Panc1 (cell line): ENCODE measurements around the gene TCHP. TPM values are rescaled to one million over a fixed set of nuclear protein-coding genes. Genes with fewer than 3 reads are reported as not detected.
A peak's percentile ranks its signal among the peaks of the same experiment; 100 is the strongest.

Experiments
- ATAC-seq: fragments of 200-7000 bp; cut with Tn5 transposase; 2 replicates; pipeline ENCODE4 v1.9.1; 2020; ENCODE audit warnings: mild to moderate bottlenecking, moderate library complexity
- BruUV-seq: library from RNA; stranded (reverse); fragments of 400-500 nt; replicated peaks from 2 replicates; lab custom pipeline; 2021; lab: Mats Ljungman, UMichigan
- CTCF ChIA-PET: fragments of 300-600 bp; sonication (Branson Sonifier 250); formaldehyde crosslinking; loops from one replicate; lab custom pipeline; 2022; ENCODE audit warnings: antibody characterized with exemption; lab: Charles Lee
- POLR2A ChIA-PET: fragments of 300-600 bp; sonication (Branson Sonifier 250); formaldehyde crosslinking; loops from one replicate; lab custom pipeline; 2022; ENCODE audit warnings: antibody characterized with exemption; lab: Charles Lee
- DNase-seq: peaks from one replicate; pipeline ENCODE4 v3.0.0-alpha.2; 2010; ENCODE audit warnings: low read depth, low spot score
- H3K27ac ChIP-seq: 2 replicates; pipeline ENCODE4 v1.5.1; 2011; ENCODE audit warnings: mild to moderate bottlenecking, low read length, inconsistent platforms
- H3K27me3 ChIP-seq: fragments of 200-500 bp; sonication (Bioruptor generic); 2 replicates; pipeline ENCODE4 v1.6.0; 2014; ENCODE audit warnings: low read length, inconsistent platforms; ENCODE audit not compliant: control insufficient read depth, insufficient read depth
- H3K36me3 ChIP-seq: fragments of 200-500 bp; sonication (Bioruptor generic); 2 replicates; pipeline ENCODE4 v1.5.1; 2014; ENCODE audit warnings: inconsistent platforms, mild to moderate bottlenecking, low read length, moderate library complexity; ENCODE audit not compliant: control insufficient read depth, insufficient read depth
- H3K4me1 ChIP-seq: 2 replicates; pipeline ENCODE4 v1.5.1; 2011; ENCODE audit warnings: inconsistent platforms, mild to moderate bottlenecking, low read length, moderate library complexity; ENCODE audit not compliant: control insufficient read depth, insufficient read depth
- H3K4me3 ChIP-seq, 2 experiments: 2 replicates each; pipeline ENCODE4 v1.5.1; 2011 to 2012; ENCODE audit warnings: low read depth in 2 of 2, low read length in 2 of 2, mild to moderate bottlenecking in 2 of 2, inconsistent platforms in 1 of 2, moderate library complexity in 1 of 2
- H3K9me3 ChIP-seq: fragments of 200-500 bp; sonication (Bioruptor generic); 2 replicates; pipeline ENCODE4 v1.5.1; 2014; ENCODE audit warnings: low read depth, mild to moderate bottlenecking, inconsistent platforms, low read length, moderate library complexity; ENCODE audit not compliant: control insufficient read depth, insufficient read depth
- CTCF ChIP-seq: fragments of 450-650 bp; IDR thresholded peaks from 2 replicates; pipeline ENCODE4 v1.5.1; 2017; ENCODE audit warnings: mild to moderate bottlenecking
- POLR2AphosphoS5 ChIP-seq: IDR thresholded peaks from 2 replicates; pipeline ENCODE4 v1.6.1; 2012; ENCODE audit warnings: mild to moderate bottlenecking, low read depth, low read length, moderate library complexity
- REST ChIP-seq, 2 experiments: IDR thresholded peaks; 2 replicates each; pipeline ENCODE4 v1.6.1; 2011 to 2012; ENCODE audit warnings: low read depth in 2 of 2, control low read depth in 1 of 2, low read length in 1 of 2, mild to moderate bottlenecking in 1 of 2, moderate library complexity in 1 of 2; ENCODE audit not compliant: insufficient read depth in 1 of 2
- SIN3A ChIP-seq: IDR thresholded peaks from 2 replicates; pipeline ENCODE4 v1.6.1; 2012; ENCODE audit warnings: low read depth, mild to moderate bottlenecking, low read length, moderate library complexity, borderline replicate concordance; ENCODE audit not compliant: insufficient read depth
- TCF7L2 ChIP-seq: IDR thresholded peaks from 2 replicates; pipeline ENCODE4 v1.6.1; 2011; ENCODE audit warnings: mild to moderate bottlenecking, low read depth, low read length, inconsistent platforms
- in situ Hi-C: cut with HindIII; loops from 2 replicates; pipeline ENCODE4 v1.10.0; 2016; ENCODE audit warnings: low sequenced_read_pairs, low pct_unique_long_range_greater_than_20kb
- intact Hi-C: fragments of 100-400 bp; cut with micrococcal nuclease; formaldehyde crosslinking; loops from one replicate; pipeline ENCODE4 v1.10.0; 2022; ENCODE audit not compliant: unreplicated experiment
- total RNA-seq: library from RNA; stranded (reverse); gene quantifications from one replicate; pipeline ENCODE4 v1.2.1, GENCODE V29; 2021; ENCODE audit not compliant: unreplicated experiment

Gene TCHP
- total RNA-seq, 1 experiment from 2014 or later: 25.0 TPM

GRCh38 chr12:109951751-109952150, 51.7 kb downstream of the TCHP start:
- Histone ChIP-seq H3K4me3 (no peak overlapping the region), H3K27ac (no peak overlapping the region)
- CTCF ChIA-PET: no interaction called here

GRCh38 chr12:109952160-109952858, 52.2 kb downstream of the TCHP start:
- DNase-seq (no peak), ATAC-seq (0 out of 2 replicates have a peak, but pooled peaks have one; percentile 47)
- CTCF ChIA-PET: no interaction called here
- TF ChIP-seq SIN3A (no peak), CTCF (no peak), TCF7L2 (no peak), POLR2AphosphoS5 (no peak), REST (IDR thresholded peaks at IDR 0.05; ENCODE audit: insufficient read depth in 1 of 2, low read depth in 2 of 2, low read length in 1 of 2) (no peak)
- Histone ChIP-seq H3K27ac (no peak overlapping the region), H3K36me3 (peaks cover 7% of the 10 kb centered on the region), H3K27me3 (no peaks in the 10 kb centered on the region), H3K9me3 (no peaks in the 10 kb centered on the region), H3K4me3 (no peak overlapping the region), H3K4me1 (no peaks in the 10 kb centered on the region)
- in situ Hi-C loops: no loop called here
- POLR2A ChIA-PET: no interaction called here
- no TSS peak for BruUV-seq
- intact Hi-C loops: no loop called here

More at GRCh38 chr12:109951751-109952150, 51.7 kb downstream of the TCHP start:
- POLR2A ChIA-PET: no interaction called here
- Histone ChIP-seq H3K9me3 (no peaks in the 10 kb centered on the region), H3K27me3 (no peaks in the 10 kb centered on the region), H3K4me1 (no peaks in the 10 kb centered on the region), H3K36me3 (peaks cover 7% of the 10 kb centered on the region)
- no peak for TF ChIP-seq POLR2AphosphoS5
- no peak for TF ChIP-seq TCF7L2
- no peak for TF ChIP-seq CTCF
- TF ChIP-seq REST (IDR thresholded peaks at IDR 0.05; ENCODE audit: insufficient read depth in 1 of 2, low read depth in 2 of 2, low read length in 1 of 2): no peak
- BruUV-seq: no TSS peak
- DNase-seq (no peak), ATAC-seq (peak; percentile 48; the same call in 1 of the 2 replicates)
- intact Hi-C loops (no loop called here), in situ Hi-C loops (no loop called here)
